Glomerular endothelial cell (primary cell): ENCODE data around the gene VTA1. TPM values are rescaled to one million over a fixed set of nuclear protein-coding genes. Genes with fewer than 3 reads are reported as not detected.
"Not testable (repeated sequence)": the region's sequence is repeated elsewhere in the genome, so short reads cannot be mapped to it uniquely, and the experiment has no call there.

Experiments
- DNase-seq: peaks from one replicate; pipeline ENCODE4 v3.0.0-alpha.2; 2011; ENCODE audit warnings: low read depth, low spot score; ENCODE audit errors: extremely low read depth
- total RNA-seq: library from RNA; depleted of rRNA; stranded (reverse); fragments of >200 nt; gene quantifications from 2 replicates; pipeline ENCODE4 v1.2.3, GENCODE V29; 2015

The VTA1 gene
- total RNA-seq, 1 donor from 2014 or later, result 50.2 TPM

DNA sequence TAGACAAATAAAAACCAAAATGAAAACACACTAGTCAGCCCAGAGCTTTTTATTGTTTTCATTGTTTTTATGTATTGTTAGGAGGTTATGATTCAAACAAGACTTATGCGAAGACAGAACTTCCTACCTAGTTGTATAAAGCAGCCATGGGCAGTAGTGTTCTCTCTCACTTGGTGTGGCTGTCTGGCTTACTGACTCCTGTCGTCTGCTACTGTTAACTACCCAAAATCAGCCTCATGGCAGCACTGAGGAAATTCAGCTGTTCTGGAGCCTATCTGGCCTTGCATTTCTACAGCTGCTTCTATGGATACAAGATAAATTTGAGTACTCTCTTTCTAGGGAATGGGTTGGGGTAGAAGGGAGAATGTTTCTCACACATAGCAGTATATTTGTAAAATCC, 20.4 kb downstream of the VTA1 start:
- DNase-seq, result no peak

DNA sequence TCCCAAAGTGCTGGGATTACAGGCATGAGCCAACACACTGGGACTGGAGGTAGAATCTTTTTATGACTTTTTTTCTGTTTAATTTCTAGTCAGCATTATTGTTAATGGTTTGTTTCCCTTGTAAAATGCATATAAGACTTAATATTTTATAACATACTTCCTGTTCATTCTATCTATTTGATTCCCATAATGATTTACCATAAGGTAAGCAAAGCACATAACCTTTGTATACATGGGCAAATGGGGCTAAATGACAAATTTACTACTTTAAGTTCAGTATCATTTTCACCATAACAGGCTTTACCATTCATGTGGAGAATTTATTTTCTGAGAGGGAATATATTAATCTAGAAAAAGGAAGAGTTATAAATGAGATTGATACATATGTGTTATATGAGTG, 24.3 kb downstream of the VTA1 start:
- DNase-seq, result no peak

DNA sequence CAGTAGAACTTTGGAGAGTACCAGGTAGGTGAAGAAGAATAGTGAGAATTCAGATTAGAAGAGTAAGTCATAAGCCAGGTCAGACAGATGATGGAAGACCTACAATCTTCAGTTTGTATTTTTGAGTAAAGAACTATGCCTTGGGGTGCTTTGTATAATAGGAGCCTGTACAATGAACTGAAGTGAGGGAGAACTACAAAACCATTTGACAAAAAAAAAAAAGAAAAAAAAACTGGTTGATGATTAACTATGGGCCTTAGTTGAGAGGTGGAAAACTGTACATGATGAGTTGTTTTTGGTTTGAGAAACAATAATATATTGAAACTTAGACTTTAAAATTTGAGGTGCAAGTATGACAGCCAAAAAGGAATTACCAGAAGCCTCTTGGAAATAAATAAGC, 25.7 kb downstream of the VTA1 start:
- no peak for DNase-seq

DNA sequence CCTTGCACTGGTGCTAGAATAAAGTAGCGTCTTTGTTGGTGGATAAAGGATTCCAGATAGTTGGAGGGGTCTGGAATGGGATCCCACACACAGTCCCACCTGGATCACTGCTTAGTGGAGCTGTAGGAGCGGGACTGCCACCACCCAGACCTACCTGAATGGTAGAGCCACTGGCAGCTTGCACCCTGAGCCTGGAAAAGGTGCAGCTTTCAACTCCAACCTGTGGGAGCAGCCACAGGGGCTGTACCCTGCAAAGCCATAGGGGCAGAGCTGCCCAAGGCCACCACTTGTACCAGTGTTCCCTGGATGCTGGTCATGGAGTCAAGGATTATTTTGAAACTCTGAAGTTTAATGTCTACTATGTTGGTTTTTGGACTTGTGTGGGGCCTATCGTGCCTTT, 26.9 kb downstream of the VTA1 start:
- no peak for DNase-seq

DNA sequence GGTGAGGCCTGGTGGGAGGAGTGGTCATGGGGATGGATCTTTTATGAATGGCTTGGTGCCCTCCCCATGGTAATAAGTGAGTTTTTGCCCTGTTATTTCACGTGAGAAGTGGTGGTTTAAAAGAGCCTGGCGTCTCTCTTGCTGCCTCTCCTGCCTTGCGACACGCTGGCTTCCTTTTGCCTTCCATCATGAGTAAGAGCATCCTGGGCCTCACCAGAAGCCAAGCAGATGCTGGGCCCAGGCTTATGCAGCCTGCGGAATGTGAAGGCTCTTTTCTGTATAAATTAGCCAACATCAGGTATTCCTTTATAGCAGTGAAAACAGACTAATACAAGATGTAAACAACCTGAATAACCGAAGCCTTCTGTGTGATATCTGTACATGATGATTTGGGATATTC, 27.6 kb downstream of the VTA1 start:
- no peak for DNase-seq

DNA sequence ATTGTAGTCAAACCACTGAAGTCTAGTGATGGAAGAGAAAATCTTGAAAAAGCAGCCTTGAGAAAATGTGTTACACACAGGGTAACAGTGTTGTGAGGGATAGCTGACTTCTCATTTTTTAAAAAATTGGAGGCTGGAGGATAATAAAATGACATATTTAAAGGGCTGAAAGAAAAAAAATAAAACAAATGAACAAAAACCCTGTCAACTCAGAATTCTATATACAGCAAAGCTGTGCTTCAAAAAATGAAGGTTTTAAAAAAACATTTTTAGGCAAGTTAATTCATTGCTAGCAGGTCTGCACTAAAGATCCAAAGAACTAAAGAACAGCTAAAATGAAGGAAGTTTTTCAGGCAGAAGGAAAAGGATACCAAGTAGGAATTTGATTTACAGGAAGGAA, 31.1 kb downstream of the VTA1 start:
- DNase-seq, result no peak

DNA sequence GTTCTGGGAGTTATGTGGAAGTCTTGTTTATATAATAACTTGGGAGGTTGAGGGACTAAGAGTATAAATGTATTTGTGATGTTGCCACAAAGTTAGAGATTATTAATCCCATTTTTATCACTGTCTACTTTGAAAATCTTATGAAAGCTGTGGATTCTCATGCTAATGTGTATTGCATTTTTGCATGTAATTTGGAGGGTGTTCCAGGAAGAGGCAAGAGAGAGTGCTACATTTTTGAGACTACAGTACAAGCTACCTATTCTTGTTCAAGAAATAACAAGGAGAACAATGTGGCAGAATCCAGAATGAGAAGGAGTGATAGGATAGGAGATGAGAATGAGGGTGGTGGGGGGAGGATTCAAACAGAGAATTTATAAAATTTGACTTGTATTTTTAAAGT, 34.9 kb downstream of the VTA1 start:
- no peak for DNase-seq

DNA sequence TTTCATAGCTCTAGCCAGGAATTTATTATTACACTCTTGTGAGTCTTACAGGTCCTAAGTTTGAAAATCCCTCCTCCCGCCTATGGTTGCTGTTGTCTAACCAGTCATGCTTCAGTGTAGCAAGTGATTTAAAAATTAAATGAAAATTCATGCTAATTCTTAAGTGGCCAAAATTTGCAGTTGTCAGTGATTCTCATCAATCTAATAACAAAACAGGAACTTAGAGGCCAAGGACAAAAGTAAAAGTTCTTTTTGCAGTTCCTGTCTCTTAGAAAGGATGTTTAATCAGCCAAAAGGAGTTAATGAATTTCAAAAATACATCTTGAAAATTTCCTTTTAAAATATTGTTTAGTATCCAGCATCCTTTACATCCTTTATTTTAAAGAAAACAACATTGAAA, 36.3 kb downstream of the VTA1 start:
- no peak for DNase-seq

DNA sequence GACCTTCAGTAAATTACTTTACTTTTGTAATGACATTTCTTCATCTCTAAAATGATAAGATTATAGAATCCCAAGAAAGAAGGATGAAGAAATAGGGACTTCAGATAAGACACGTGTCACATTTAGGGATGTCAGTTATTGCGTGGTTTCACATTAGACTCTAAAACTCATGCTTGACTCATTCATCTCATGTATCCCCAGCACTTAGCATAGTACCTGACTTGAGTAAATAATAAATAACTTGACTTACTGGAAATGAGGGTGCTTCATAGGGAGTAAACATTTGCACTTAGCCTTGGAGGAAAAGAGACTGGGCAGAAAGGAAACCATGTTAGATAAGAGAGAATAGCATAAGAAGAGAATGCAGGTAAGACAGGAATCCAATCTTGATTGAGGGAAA, 37.2 kb downstream of the VTA1 start:
- DNase-seq, result no peak

DNA sequence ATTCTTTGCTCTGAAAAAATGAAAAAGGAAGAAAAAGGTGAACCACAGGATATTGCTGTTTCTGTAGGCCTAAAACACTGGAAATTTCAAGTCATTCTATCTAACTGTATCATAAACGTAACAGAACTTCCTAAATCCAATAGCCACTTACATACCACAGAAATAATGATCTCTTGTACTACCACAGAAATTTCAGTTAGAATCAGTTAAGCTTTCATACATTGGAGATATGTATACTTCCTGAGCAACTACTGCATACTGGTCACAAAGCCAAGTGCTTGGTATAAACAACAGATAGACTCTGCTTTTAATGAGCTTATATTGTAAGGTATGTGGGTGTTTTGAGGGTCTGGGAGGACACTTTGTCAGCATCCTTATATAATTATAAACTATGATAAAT, 38.6 kb downstream of the VTA1 start:
- DNase-seq, result no peak

DNA sequence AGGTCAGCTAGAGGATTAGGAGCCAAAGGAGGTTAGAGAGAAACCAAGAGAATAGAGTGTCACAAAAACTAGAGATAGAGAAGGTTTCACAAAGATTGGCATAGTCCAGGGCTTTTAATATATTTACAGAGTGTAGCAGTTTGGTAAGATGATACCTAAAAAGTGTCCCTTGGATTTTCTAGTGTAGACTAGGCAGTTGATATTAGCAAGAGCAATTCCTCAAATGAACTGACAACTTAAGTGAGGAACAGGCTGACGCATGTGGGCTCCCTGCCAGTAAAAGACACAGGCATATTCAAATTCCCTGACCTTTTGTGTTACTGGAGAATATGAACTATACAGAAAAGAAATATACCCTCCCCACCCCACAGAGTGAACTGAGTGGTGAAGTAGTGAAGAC, 40.1 kb downstream of the VTA1 start:
- no peak for DNase-seq

DNA sequence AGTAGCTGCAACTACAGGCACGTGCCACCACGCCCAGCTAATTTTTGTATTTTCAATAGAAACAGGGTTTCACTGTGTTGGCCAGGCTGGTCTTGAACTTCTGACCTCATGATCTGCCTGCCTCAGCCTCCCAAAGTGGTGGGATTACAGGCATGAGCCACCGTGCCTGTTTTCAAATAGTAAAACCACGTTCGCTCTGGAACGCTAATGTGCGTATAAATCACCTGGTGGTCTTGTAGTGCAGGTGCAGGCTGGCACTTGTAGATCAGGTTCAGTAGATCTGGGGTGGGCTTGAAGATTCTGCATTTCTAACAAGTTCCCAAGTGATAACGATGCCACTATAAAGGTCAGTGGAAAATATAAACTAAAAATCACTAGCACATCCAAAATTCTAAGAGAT, 41.3 kb downstream of the VTA1 start:
- not testable (repeated sequence) for DNase-seq

DNA sequence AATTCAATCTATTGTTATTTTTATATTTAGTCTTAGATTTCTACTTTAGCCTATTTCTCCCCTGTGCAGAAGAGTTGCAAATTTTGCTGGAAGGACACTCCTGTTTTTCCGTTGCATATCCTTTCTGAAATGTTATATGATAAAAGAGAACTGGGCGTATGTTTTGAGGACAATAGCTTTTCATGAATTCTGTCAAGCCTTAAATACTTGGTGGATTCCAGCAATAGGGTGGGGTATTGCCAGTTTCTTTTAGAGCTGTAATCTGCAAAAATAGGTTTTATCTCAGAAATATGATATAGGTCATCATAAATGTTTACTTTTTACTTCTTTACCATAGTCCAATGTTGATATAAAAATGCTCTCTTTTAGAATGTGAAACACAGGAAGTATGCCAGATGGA, 42.0 kb downstream of the VTA1 start:
- DNase-seq, result no peak

DNA sequence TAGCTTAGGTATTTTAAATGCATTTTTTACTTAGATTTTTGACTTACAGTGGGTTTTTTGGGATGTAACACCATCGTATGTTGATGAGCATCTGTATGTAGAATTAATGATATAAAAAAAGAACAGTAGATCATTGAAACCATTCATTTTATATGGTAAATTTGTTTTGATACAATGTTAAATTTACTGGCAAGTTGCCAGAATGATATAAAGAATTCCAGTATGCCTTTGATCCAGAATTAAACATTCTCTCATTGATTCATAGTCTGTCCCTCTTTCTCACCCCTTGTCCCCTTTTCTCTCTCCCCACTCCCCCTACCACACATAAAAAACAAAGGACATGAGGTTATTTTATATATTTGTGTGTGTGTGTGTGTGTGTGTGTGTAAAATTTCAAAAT, 45.3 kb downstream of the VTA1 start:
- DNase-seq, result no peak

DNA sequence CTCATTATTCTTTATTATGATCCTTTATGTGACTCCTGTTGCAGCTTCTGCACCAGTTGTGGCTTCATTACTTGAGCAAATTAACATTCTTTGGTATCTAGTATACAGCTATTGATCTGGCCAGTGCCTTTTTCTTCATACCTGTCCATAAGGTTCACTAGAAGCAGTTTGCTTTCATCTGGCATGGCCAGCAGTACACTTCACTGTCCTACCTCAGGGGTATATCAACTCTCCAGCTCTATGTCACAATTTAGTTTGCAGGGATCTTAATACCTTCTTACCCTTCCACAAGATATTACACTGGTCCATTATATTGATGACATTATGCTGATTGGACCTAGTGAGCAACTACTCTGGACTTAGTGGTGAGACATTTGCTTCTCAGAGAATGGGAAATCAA, 46.6 kb downstream of the VTA1 start:
- no peak for DNase-seq

DNA sequence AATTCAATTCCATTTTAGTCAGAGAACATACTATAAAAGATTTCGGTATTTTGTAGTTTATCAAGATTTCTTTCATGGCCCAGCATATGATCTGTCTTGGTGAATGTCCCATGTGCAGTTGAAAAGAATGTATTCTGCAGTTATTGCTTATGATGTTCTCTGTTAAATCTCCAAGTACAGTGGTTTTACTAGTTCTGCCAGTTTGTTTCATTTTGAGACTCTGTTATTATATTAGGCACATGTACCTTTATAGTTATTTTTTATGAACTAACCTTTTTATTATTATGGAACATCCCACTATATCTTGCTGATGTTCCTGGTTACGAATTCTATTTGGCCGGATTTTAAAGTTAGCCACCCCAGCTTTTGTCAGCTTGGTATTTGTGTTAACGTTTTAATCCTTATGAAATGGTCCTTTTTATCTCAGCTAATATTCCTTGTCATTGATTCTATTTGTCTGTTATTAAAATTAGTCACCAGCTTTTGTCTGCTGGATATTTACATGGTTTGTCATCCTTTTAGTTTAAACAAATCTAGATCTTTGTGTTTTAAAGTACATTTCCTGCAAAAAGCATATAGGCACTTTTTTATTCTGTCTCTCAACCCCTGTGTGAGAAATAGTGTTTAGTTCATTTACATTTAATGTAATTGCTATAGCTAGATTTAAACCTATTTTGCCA, 48.9 kb downstream of the VTA1 start:
- DNase-seq, result no peak

DNA sequence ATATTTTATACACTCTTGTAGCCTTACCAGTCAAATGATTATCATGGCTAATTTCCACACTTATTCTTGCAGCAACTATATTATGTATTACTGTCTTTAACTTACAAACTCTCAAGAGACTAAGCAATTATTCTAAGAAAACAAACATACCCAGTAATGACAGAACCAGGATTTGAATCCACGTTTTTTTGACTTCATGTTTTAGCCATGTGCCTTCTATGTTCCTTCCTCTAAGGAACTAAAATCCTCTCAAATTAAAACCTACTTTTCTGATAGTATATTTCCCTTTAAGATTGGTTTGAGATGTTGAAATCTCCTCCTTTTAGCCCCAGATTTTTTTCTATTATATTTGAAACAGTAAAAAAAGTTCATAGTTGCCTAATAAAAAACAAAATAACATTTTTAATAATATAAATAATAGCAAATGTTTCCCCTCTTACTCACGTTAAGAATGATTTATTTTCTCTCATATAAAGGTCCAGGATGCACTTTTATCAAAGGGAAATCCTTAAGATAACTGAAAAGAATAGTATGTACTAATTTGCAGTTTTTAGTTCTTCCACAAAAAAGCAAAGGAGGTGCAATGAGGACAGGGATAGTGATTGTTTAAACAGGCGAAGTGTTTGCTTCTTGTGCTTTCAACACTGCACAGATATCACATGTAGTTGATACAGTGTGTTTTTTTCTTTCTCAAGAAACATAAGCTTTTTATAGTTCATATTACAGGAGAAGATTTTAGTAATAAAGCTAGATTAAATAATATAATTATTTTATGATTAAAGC, 54.0 kb downstream of the VTA1 start:
- no peak for DNase-seq

DNA sequence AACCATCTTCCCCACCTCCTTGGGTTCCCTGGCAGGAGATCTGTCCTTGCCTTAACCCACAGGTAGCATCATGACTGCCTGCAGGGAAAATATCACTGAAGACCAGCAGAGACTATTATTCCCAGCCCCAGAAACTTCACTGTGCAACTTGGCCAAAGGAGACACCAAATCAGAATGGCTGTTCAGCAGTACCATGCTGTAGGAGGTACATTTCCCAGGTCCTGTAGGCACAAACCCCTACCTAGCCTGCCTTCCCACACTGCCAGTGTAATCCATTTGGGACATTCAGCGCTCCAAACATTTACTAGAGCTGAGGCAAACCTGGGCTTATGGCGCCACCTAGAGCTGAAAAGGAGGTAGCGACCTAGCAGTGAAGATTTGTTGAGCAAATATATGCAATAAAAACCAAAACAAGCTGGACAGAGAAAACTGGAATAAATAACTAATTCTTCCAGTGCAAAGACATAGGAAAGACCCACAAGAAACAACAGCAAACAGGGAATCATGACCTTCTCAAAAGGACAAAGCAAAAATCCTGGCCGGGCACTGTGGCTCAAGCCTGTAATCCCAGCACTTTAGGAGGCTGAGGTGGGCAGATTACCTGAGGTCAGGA, 60.3 kb downstream of the VTA1 start:
- no peak for DNase-seq

DNA sequence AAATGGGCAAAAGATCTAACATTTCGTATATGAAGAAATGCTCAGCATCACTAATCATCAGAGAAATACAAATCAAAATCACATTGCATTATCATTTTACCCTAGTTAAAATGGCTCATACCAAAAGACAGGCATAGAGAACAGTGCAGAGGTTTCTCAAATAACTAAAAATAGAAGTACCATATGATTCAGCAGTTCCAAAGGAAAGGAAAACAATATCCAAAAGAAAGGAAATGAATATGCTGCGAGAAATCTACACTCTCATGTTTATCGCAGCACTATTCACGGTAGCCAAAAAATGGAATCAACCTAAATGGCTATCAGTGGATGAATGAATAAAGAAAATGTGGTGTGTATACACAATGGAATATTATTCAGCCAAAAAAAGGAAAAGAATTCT, 63.5 kb downstream of the VTA1 start:
- no peak for DNase-seq

DNA sequence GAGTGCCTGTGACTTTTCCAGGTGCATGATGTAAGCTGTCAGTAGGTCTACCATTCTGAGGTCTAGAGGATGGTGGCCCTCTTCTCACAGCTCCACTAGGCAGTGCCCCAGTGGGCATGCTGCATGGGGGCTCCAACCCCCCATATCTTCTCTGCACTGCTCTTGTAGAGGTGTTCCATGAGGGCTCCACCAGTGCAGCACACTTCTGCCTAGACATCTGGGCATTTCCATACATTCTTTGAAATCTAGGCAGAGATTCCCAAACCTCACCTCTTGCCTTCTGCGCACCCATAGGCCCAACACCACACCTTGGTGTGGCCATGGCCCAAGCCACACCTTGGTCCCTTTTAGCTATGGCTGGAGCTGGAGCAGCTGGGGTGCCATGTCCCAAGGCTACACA, 66.3 kb downstream of the VTA1 start:
- DNase-seq, result no peak

DNA sequence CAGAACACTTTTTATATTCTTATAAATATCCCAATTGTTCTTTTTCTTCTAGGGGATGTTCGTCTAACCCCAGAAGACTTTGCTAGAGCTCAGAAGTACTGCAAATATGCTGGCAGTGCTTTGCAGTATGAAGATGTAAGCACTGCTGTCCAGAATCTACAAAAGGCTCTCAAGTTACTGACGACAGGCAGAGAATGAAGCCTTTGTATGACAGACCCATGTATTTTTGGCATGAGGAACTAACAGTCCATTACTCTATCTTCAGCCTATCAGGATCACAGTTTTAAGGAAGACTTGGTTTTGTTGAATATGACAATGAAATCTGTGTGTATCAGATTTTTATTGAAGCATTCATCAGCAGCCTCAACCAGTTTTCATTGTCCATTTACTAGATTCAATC, 71.4 kb downstream of the VTA1 start:
- no peak for DNase-seq

DNA sequence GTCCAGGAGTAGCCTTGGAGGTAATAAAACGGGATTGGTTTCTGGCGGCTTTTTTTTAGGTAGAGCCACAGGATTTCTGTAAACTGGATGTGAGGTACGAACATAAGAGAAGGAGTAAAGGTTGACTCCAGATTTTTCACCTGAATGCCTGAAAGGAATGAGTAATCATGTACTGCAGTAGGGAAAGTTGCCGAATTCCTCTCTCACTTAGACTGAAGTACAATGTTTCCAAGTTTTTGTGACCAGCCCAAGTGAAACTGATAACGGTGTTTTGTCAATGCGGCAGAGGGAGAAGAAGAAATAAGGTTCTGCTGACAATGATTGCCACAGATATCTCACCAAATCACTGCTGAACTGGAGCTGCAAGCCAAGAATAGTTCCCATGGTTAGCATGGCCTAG, 75.0 kb downstream of the VTA1 start:
- DNase-seq, result no peak
